Central memory CD4-positive, alpha-beta T cell (primary cell): ENCODE results near the gene SERINC5.

Experiments
- DNase-seq: peaks from one replicate; pipeline ENCODE4 v3.0.0; 2022

Gene SERINC5

DNA sequence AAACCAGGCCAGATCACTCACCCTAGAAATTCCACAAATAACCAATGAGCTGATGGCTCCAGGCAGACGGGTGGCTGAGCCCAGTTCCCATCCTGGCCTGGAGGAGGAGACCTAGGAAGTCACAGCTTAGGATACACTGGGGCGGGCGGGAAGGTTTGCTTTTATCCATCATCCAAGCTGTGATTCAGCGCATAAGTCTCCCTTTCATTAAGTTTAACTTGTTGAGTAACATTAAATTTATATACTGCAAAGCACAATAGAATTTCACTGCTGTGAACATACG lies 165.0 kb downstream of the SERINC5 start:
- DNase-seq, result no peak

- DNase-seq, result peak; percentile 43
Measured at GRCh38 chr5:80083101-80083890, 172.6 kb downstream of the SERINC5 start.

- DNase-seq, result peak; percentile 46
Measured at GRCh38 chr5:80082731-80083100, 173.1 kb downstream of the SERINC5 start.

- DNase-seq, result no peak
Measured at GRCh38 chr5:80082281-80082680, 173.6 kb downstream of the SERINC5 start.

- no peak for DNase-seq
Measured at GRCh38 chr5:80078921-80079320, 176.9 kb downstream of the SERINC5 start.

GRCh38 chr5:80077051-80077714 lies 178.7 kb downstream of the SERINC5 start:
- DNase-seq, result no peak

GRCh38 chr5:80076131-80077050 lies 179.5 kb downstream of the SERINC5 start:
- DNase-seq, result no peak

GRCh38 chr5:80072103-80073073 lies 183.5 kb downstream of the SERINC5 start:
- DNase-seq, result no peak

GRCh38 chr5:80071510-80072021 lies 184.3 kb downstream of the SERINC5 start:
- DNase-seq, result no peak

GRCh38 chr5:80070338-80071056 lies 185.4 kb downstream of the SERINC5 start:
- DNase-seq, result no peak

- no peak for DNase-seq
Measured at GRCh38 chr5:80069918-80070318, 185.9 kb downstream of the SERINC5 start.

DNA sequence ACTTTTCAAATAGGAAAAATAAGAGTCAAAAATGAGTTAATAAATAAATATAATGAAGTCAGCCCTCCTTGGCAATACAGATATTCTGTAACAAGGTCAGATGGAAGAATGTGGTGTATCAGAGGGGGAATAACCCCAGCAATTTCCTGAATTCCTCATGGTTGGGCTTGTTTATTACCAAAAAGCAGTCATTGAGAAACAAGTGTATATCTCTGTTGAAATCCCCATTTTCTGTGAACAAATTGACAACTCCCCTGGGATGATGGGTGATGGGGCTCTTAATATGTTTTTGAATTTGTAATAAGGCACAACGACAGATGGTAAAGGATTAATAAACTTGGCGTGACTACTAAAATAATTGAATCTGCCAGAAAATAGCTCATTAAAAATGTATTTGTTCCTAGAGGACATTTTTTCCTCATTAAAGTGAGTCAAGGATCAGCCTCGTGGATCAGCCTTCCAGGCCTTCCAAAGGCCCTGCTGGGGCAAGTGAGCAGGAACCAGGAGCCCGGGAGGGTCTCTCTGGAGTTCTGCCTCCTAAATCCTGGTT lies 186.5 kb downstream of the SERINC5 start:
- no peak for DNase-seq

GRCh38 chr5:80068775-80069174 lies 187.1 kb downstream of the SERINC5 start:
- DNase-seq, result no peak

DNA sequence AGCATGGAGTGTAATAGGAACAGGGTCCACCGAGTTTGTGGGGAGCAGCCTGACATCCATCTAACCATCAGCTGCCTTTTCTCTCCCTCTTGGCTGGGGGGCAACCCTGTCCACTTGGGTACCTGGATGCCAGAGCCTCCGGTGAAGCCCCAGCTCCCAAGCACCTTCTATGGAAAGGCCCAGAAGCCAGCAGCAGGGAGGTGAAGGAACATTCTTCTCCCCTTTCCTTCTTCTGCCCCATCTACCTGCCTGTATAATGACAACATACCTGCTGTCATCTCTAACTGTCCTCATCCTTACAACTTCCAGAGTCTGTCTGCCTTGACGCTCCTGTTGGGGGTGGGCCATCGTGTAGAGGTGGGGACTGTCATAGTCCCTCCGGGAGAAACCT lies 187.6 kb downstream of the SERINC5 start:
- DNase-seq, result no peak

DNA sequence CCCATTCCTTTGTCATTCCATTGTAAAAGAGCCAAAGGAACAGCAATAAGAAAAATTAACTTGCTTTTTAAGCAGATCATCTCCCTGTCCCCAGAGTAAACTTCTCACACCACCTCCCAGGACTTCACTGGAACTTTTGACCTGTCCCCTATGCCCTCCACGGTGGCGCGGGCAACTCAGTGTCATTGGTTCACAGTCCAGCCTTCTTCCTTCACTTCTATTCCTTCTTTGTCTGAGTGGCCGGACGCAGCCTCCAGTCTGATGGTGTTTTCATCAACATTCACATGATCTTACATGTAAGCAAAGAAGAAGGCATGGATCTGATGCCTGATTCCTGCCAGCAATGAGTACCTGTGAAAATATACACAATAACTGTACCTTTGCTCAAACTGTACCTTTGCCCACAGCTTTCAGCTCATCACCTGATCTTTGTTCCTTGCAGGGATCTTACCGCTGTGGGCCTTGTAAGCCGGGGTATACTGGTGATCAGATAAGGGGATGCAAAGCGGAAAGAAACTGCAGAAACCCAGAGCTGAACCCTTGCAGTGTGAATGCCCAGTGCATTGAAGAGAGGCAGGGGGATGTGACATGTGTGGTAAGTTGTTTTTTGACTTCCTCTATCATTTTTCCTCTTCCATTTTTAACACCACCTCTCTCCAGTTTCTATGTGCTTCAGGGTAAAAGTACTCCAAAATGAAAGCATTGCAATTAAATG lies 188.2 kb downstream of the SERINC5 start:
- DNase-seq, result no peak

- no peak for DNase-seq
Measured at GRCh38 chr5:80067016-80067415, 188.8 kb downstream of the SERINC5 start.

DNA sequence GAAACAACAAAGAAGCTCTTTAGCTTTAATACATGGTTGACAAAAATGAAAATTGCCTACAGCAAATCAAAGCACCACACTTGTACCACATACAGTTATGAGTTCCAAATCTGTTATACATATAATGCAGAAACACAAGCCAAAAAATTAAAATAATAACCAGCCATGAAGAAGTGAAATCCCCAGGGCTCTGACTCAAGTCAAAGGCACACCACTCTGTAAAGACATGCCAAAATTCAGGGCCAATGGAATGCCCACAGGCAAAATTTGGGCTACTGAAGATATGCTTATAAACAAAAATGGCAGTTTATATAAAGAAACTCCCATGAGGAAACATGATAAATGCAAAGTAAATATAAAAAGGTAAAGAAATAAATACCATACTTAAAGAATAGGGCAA lies 191.7 kb downstream of the SERINC5 start:
- no peak for DNase-seq
